HG02852 (cell line): Measurements from ENCODE around the gene PLA2G4A.

Experiments used
- ATAC-seq: cut with Tn5 transposase; IDR thresholded peaks from one replicate; pipeline ENCODE4 v1.9.1; 2021; ENCODE audit warnings: mild to moderate bottlenecking, moderate library complexity; ENCODE audit not compliant: unreplicated experiment

The PLA2G4A gene

DNA sequence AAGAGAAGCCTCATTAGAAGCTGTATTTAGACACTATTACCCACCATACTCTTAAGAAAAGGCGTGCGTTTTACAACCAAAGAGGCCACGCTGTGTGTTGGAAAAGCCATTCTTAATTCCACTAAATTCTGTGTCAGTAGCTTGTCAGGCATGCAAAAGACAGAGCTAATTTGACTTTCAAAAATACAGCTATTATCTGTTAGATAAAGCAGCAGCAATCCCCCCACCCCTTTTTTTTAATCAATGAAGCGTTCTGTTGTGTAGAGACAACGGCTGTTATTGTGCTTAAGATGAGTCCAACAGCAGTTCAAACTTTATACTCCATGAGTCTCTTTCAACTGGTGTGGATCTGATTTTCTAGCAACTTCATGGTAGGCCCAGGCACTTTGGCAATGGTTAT is 43.5 kb downstream of the PLA2G4A start:
- ATAC-seq: no peak

DNA sequence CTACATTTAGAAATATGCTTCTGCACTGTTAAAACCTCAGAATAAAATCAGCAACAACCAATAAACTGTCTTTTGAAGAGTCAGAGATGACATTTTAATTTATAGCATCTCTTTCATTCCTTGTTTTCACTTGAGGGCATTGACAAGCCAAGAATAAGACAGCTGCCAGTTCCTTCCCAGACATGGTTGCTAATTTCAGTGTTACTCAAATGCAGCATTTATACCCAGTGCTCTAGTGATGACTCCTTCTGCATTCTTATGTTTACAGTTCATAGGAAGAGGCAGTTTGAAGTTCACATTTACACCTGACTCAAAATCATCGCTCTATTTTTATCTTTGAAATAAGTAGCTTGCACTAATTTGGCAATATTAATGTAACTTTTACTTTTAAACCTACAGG is 44.9 kb downstream of the PLA2G4A start:
- ATAC-seq: no peak

DNA sequence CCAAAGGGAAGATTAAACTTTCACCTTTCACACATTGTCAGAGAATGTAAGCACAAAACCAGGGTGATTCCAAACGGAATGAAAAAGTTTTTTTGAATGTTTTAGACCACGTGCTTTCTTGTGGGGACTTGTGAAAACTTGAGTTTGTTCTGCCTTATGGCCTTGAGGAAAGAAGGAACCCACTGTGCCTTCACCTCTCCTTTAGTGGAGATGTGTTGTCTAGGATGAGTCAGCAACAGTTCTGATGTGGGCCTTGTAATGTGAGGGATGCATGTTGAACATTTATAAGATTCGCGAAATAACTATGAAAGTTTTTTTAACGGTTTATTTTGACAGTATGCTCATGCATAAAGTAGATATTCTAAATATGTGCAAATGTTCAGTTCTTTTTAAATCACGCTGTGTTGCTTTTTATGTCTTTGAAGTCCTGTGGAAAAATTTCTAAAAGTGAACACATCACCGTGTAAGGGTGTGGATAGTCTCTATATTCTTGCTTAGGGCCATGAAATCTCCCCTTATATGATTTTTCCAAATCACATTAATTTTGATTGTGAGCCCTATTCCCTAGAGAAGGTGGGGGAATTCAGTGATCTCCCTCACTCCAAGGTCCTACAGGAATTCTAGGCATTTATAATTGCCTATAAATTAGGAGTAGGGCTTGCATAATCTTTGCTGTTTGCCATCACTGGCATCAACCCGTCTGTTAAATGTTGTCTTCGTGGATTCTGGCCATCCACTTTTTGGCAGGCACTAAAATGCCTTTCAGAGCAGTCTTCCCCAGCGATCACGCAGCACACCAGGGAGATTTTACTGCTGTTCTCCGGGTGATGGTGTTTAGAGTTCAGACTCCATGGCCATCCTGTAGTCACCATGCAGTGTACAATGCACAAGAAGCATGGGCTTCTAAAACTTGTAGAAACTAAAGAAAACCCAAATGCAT is 47.4 kb downstream of the PLA2G4A start:
- no peak for ATAC-seq

- ATAC-seq: no peak
Observed at GRCh38 chr1:186878356-186878755, 49.6 kb downstream of the PLA2G4A start.

DNA sequence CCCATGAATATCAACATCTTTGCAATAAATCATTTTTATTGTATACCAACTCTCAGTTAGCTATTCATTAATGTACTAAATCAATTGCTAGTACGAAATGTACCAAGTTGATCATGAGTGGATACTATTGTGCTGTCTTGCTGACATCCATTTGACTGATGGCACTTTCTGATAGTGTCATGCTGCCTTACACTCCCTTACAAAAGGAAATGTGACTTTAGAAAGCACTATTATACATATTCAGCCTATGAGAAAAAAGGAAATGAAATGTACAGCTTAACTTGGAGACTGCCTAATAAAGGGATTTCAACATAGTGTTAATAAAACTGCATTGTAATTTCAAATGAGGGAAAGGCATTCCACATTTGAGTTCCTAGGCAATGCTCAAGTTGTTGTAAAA is 52.2 kb downstream of the PLA2G4A start:
- ATAC-seq: no peak

DNA sequence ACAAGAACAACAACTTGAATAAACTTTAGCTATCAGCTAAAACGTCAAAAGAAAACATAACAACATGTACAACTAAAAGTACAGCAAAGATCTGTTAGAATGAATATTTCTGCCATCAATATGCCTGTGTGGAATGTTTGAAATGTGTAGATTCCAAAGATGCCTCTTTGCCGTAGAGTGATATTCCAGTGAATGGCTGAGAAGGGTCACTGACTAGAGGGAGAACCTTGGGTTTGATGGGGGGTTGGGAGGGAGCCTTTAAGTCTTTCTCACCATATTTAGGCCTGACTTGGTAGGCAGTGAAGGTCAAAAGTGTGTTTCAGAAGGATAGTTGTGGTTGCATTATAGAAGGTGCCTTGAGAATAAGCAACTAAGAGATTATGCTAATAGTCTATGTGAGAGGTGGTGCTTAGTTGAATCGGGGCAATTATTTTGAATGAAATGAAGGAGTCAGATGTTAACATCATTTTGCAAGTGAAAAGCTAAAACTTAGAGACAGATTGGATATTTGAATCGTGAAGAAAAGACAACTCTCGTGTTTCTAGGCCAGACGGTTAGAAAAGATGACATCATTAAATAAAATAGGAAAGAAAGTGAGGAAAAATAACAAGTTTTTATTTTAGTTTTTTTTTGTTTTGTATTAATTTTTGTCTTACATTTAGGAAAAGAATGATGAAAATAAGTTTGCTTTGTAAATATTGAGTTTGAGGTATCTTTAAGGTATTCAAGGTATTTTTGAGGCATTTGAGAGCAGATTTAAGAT is 53.8 kb downstream of the PLA2G4A start:
- no peak for ATAC-seq

DNA sequence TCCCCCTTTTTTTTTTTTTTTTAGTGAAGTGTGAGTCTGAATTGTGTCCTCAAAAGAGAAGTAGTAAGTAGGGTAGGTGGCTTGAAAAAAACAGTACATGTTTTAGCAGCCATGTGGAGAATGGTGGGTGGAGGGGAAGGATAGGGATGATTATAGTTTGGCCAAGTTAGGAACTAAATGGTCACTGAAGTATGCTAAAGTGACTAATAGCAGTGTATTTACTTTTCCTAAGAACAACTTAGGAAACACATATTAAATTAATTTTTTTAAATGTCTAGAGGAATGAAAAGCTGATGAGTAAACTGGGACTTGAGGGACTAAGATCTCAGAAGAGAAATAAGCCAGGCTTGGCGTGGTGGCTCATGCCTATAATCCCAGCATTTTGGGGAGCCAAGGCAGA is 55.5 kb downstream of the PLA2G4A start:
- no peak for ATAC-seq

DNA sequence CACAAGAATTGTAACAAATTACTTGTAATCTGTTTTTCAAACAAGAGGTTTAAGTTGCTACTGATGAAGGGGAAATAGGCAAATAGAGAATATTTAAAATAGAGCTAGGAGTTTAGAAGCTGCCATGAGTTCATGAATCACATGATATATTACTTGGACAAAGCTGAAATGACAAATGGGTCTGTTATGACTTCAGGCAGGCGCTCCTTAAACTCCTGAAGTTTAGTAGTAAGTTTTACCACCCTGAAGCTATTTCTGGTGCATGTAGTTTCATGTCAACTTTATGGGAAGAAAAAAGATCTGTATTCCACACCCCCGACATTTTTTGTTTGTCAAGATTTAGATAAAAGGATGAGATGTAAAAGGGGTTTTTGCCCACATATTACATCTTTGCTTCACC is 58.5 kb downstream of the PLA2G4A start:
- ATAC-seq: no peak

GRCh38 chr1:186888367-186888766 is 59.6 kb downstream of the PLA2G4A start:
- no peak for ATAC-seq

DNA sequence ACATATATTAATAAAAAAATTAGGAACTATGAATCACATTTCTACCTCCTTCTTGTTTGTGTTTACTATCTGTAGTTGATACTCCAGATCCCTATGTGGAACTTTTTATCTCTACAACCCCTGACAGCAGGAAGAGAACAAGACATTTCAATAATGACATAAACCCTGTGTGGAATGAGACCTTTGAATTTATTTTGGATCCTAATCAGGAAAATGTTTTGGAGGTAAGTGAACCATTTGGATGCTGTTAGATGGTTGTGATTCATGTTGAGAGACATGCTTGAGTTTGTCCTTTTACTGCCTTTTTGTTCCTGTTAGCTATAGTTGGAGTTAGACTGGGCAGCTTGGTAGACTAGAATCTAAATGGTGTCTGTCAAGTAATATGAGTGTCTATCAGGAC is 64.2 kb downstream of the PLA2G4A start:
- ATAC-seq: no peak

DNA sequence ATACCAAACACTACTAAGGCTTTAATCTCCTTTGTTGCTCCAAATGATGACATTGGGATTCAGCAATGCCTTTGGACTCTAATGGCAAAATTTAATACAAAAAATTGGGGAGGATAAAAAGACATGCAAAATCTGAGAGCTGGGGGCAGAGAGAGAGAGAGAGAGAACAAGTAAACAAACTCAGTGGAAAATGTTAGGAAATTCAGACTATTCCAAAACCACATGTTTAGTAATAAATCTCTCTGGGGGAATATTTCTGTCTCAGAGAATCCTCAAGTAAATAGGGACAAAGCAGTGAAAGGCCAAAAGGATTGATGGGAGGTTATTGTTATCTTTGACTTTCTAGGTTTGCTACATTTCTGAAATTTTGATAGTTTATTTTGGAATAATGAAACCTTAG is 65.7 kb downstream of the PLA2G4A start:
- no peak for ATAC-seq

GRCh38 chr1:186896211-186896610 is 67.5 kb downstream of the PLA2G4A start:
- no peak for ATAC-seq

DNA sequence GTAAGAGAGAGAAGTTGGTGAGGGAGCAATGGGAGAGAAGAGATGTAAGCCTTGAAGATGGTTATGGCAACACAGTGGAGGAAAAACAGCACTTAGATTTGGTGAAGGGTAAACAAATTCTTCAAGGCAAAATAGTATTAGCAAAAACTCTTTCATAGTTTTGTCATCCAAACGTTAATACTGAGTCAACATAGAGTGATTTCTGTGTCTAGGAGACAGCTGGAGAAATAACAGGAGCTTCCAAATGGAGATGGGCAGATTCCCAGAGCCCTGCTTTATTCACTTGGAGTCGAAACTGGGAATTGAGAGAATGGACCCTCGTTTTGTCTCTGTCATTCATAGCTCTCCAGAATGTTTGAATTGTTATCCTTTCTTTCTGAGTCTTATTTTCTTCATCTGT is 68.3 kb downstream of the PLA2G4A start:
- ATAC-seq: no peak

DNA sequence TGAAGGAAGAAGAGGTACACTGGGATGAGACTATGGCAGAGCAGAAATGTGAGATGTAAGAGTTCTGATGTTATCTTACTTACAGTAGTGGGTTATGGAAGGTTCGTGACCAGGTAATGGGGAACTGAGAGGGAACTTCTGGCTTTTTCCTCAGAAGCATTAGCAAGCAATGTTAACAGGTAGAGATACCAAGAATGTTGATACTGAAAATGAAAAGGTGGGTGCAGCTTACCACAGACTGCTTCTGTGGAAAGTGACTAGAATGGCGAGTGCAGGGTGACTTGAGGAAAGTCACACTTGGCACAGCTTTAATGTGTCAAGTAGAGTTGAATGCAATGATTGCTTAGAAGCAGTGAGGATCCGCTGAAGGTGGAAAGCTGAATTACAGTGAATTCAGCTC is 70.8 kb downstream of the PLA2G4A start:
- peak; percentile 91 for ATAC-seq

GRCh38 chr1:186899977-186900376 is 71.2 kb downstream of the PLA2G4A start:
- ATAC-seq: no peak

DNA sequence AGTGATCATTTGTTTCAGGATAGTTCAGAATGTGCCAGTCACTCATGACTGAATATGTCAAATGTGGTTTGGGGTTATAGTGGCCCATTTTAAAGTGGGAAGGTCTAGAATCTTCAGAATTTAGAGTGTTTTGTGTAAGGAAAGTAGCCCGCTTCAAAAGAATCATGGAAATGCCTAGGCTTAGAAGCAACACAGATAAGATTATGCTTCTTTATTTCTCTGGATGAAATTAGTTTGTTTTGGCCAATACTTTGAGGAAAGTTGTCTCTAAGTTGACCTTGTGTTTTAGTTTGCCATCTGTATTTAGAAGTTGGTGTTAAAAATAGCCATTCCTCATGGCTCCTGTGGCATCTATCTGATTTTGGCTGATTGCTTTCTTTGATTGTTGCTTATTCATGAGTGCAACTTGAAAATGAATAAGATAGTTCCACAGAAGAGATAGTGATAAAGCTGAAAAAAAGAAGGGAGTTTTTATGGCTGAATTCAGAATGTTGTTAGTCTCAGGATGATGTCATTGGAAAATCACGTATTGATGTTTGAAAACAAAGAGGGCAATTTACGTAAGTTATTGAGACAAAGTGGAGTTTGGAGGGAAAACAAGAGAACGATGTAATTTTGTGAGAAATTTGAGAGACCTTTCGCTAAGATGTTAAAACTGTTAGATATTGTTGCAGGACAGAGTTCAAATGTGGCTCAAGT is 71.9 kb downstream of the PLA2G4A start:
- no peak for ATAC-seq

- no peak for ATAC-seq
Observed at GRCh38 chr1:186901631-186902030, 72.9 kb downstream of the PLA2G4A start.

GRCh38 chr1:186903374-186904136 is 74.8 kb downstream of the PLA2G4A start:
- no peak for ATAC-seq

GRCh38 chr1:186904361-186904760 is 75.6 kb downstream of the PLA2G4A start:
- ATAC-seq: no peak

GRCh38 chr1:186905561-186905960 is 76.8 kb downstream of the PLA2G4A start:
- ATAC-seq: no peak

DNA sequence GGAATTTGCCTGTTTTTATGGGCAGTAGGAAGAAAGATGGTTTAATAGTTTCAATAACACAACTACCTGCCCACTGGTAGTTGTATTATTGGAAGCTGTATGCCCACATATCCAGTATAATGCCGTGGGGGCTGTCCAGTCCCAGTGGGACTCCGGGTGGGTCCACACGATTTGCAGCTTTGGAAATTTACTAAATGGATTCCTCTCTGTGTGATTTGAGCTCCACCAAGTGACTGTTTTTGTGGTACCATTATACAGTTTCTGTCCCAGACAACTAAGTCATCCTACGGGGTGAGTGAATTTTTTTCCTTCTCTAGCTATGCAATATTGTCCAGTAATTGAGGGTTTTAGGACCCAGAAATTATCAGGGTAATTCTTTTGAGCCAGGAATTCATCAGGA is 86.8 kb downstream of the PLA2G4A start:
- ATAC-seq: no peak
